IMR-90 (cell line): ENCODE results near the gene RNF149. TPM values are rescaled to one million over a fixed set of nuclear protein-coding genes. Genes with fewer than 3 reads are reported as not detected.

Source experiments
- ATAC-seq: fragments of 200-7000 bp; cut with Tn5 transposase; 2 replicates; pipeline ENCODE4 v1.9.1; 2020; ENCODE audit warnings: low read depth, mild to moderate bottlenecking, moderate library complexity
- BruUV-seq: library from RNA; stranded (reverse); fragments of 400-500 nt; replicated peaks from 2 replicates; lab custom pipeline; 2021; lab: Mats Ljungman, UMichigan
- CTCF ChIA-PET: fragments of 300-600 bp; formaldehyde crosslinking; extraction: SDS; loops from one replicate; lab custom pipeline; 2021; ENCODE audit warnings: antibody characterized with exemption; lab: Yijun Ruan, JAX
- POLR2A ChIA-PET: fragments of 300-600 bp; sonication (Branson Sonifier 250); formaldehyde crosslinking; loops from one replicate; lab custom pipeline; 2022; ENCODE audit warnings: antibody characterized with exemption; ENCODE audit not compliant: unreplicated experiment; lab: Charles Lee
- DNase-seq: peaks from one replicate; pipeline ENCODE4 v3.0.0; 2013
- H2AFZ ChIP-seq: replicated peaks from 2 replicates; pipeline ENCODE3; 2013; ENCODE audit warnings: low read length, mild to moderate bottlenecking; ENCODE audit not compliant: poor library complexity
- H2AK5ac ChIP-seq: 2 replicates; pipeline ENCODE4 v1.6.1; 2013; ENCODE audit warnings: low read depth, low read length, inconsistent platforms
- H2AK9ac ChIP-seq: replicated peaks from 2 replicates; pipeline ENCODE3; 2013; ENCODE audit warnings: mild to moderate bottlenecking, low read depth, low read length, moderate library complexity; ENCODE audit not compliant: poor library complexity
- H2BK120ac ChIP-seq: 2 replicates; pipeline ENCODE4 v1.6.1; 2013; ENCODE audit warnings: low read depth, low read length, inconsistent platforms
- H2BK15ac ChIP-seq: 3 replicates; pipeline ENCODE4 v1.6.1; 2013; ENCODE audit warnings: low read depth, low read length, inconsistent platforms
- H2BK20ac ChIP-seq: 2 replicates; pipeline ENCODE4 v1.6.1; 2013; ENCODE audit warnings: low read depth, mild to moderate bottlenecking, inconsistent platforms, low read length, moderate library complexity
- H2BK5ac ChIP-seq: 2 replicates; pipeline ENCODE4 v1.6.1; 2013; ENCODE audit warnings: mild to moderate bottlenecking, low read depth, low read length, inconsistent platforms; ENCODE audit not compliant: poor library complexity, severe bottlenecking
- H3K14ac ChIP-seq: replicated peaks from 2 replicates; pipeline ENCODE4 v1.6.1; 2013; ENCODE audit warnings: low read depth, low read length, inconsistent platforms
- H3K18ac ChIP-seq: 2 replicates; pipeline ENCODE4 v1.6.1; 2013; ENCODE audit warnings: low read depth, low read length, control low read depth
- H3K23ac ChIP-seq: 2 replicates; pipeline ENCODE4 v1.6.1; 2013; ENCODE audit warnings: low read depth, low read length, inconsistent platforms
- H3K27ac ChIP-seq: 2 replicates; pipeline ENCODE4 v1.5.1; 2013; ENCODE audit warnings: mild to moderate bottlenecking, control low read depth, low read length; ENCODE audit not compliant: insufficient read depth
- H3K27me3 ChIP-seq: 2 replicates; pipeline ENCODE4 v1.6.1; 2013; ENCODE audit warnings: low read length; ENCODE audit not compliant: control insufficient read depth, insufficient read depth
- H3K36me3 ChIP-seq: 2 replicates; pipeline ENCODE4 v1.6.1; 2013; ENCODE audit warnings: low read length, mixed read lengths; ENCODE audit not compliant: control insufficient read depth, insufficient read depth
- H3K4ac ChIP-seq: 2 replicates; pipeline ENCODE4 v1.6.1; 2013; ENCODE audit warnings: low read depth, low read length, inconsistent platforms
- H3K4me1 ChIP-seq: 2 replicates; pipeline ENCODE4 v1.6.1; 2013; ENCODE audit warnings: low read length, mixed read lengths; ENCODE audit not compliant: control insufficient read depth, insufficient read depth
- H3K4me2 ChIP-seq: 2 replicates; pipeline ENCODE4 v1.6.1; 2013; ENCODE audit warnings: low read depth, mild to moderate bottlenecking, control low read depth, low read length, moderate library complexity
- H3K4me3 ChIP-seq: 2 replicates; pipeline ENCODE4 v1.5.1; 2013; ENCODE audit warnings: low read depth, mild to moderate bottlenecking, control low read depth, low read length, moderate library complexity; ENCODE audit not compliant: insufficient read depth
- H3K56ac ChIP-seq: 2 replicates; pipeline ENCODE4 v1.6.1; 2013; ENCODE audit warnings: low read length, inconsistent platforms; ENCODE audit not compliant: insufficient read depth; ENCODE audit errors: extremely low read depth
- H3K79me1 ChIP-seq, 2 experiments: 2 replicates each; pipeline ENCODE4 v1.6.1; 2013; ENCODE audit warnings: low read length in 2 of 2, inconsistent platforms in 1 of 2, low read depth in 1 of 2
- H3K9ac ChIP-seq: 2 replicates; pipeline ENCODE4 v1.6.1; 2013; ENCODE audit warnings: low read depth, low read length, control low read depth
- H3K9me1 ChIP-seq: 2 replicates; pipeline ENCODE4 v1.6.1; 2013; ENCODE audit warnings: low read length, inconsistent platforms; ENCODE audit not compliant: insufficient read depth
- H3K9me3 ChIP-seq: 2 replicates; pipeline ENCODE4 v1.6.1; 2013; ENCODE audit warnings: low read length; ENCODE audit not compliant: control insufficient read depth, insufficient read depth
- H4K20me1 ChIP-seq: 2 replicates; pipeline ENCODE4 v1.6.1; 2013; ENCODE audit warnings: low read length, inconsistent platforms; ENCODE audit not compliant: insufficient read depth
- H4K5ac ChIP-seq: 2 replicates; pipeline ENCODE4 v1.6.1; 2013; ENCODE audit warnings: mild to moderate bottlenecking, low read depth, low read length, control low read depth
- H4K8ac ChIP-seq, 2 experiments: 2 replicates each; pipeline ENCODE4 v1.6.1; 2013; ENCODE audit warnings: low read depth in 2 of 2, low read length in 2 of 2, control low read depth in 1 of 2, inconsistent platforms in 1 of 2
- H4K91ac ChIP-seq: 2 replicates; pipeline ENCODE4 v1.6.1; 2013; ENCODE audit warnings: low read depth, low read length, inconsistent platforms; ENCODE audit not compliant: insufficient read depth
- BHLHE40 ChIP-seq: fragments of 150-350 bp; IDR thresholded peaks from 2 replicates; pipeline ENCODE4 v1.6.1; 2016; ENCODE audit warnings: mild to moderate bottlenecking, low read depth, low read length
- CEBPB ChIP-seq: IDR thresholded peaks from 2 replicates; pipeline ENCODE4 v1.6.1; 2012; ENCODE audit warnings: low read depth, low read length, improper control_type of control experiment
- CHD1 ChIP-seq: IDR thresholded peaks from 2 replicates; pipeline ENCODE4 v1.6.1; 2012; ENCODE audit warnings: low read depth, low read length, improper control_type of control experiment
- CTCF ChIP-seq: conservative IDR thresholded peaks from 2 replicates; pipeline ENCODE4 v1.5.1; 2012; ENCODE audit warnings: mild to moderate bottlenecking, low read depth, low read length, improper control_type of control experiment
- ELK1 ChIP-seq: fragments of 150-350 bp; IDR thresholded peaks from 2 replicates; pipeline ENCODE4 v1.6.1; 2016; ENCODE audit warnings: low read depth, mild to moderate bottlenecking, low read length, moderate library complexity, borderline replicate concordance
- FOS ChIP-seq: fragments of 150-350 bp; IDR thresholded peaks from 2 replicates; pipeline ENCODE4 v1.6.1; 2016; ENCODE audit warnings: low read depth, low read length
- MAFK ChIP-seq: IDR thresholded peaks from 2 replicates; pipeline ENCODE4 v1.6.1; 2012; ENCODE audit warnings: low read depth, low read length, improper control_type of control experiment
- MAZ ChIP-seq: IDR thresholded peaks from 2 replicates; pipeline ENCODE4 v1.6.1; 2012; ENCODE audit warnings: low read depth, mild to moderate bottlenecking, low read length, improper control_type of control experiment, moderate library complexity, borderline replicate concordance
- MXI1 ChIP-seq: IDR thresholded peaks from 2 replicates; pipeline ENCODE4 v1.6.1; 2012; ENCODE audit warnings: low read depth, mild to moderate bottlenecking, low read length, moderate library complexity, borderline replicate concordance
- NFE2L2 ChIP-seq: fragments of 150-350 bp; IDR thresholded peaks from 2 replicates; pipeline ENCODE4 v1.6.1; 2016; ENCODE audit warnings: low read depth, mild to moderate bottlenecking, low read length
- POLR2A ChIP-seq: IDR thresholded peaks from 2 replicates; pipeline ENCODE4 v1.6.1; 2012; ENCODE audit warnings: mild to moderate bottlenecking, low read depth, low read length
- RAD21 ChIP-seq: IDR thresholded peaks from 2 replicates; pipeline ENCODE4 v1.6.1; 2012; ENCODE audit warnings: low read length, improper control_type of control experiment
- RCOR1 ChIP-seq: IDR thresholded peaks from 2 replicates; pipeline ENCODE4 v1.6.1; 2012; ENCODE audit warnings: mild to moderate bottlenecking, low read length, improper control_type of control experiment; ENCODE audit not compliant: insufficient replicate concordance
- RFX5 ChIP-seq: IDR thresholded peaks from 2 replicates; pipeline ENCODE4 v1.8.0; 2012; ENCODE audit warnings: low read depth, mild to moderate bottlenecking, low read length, moderate library complexity
- SMC3 ChIP-seq: fragments of 150-350 bp; IDR thresholded peaks from 2 replicates; pipeline ENCODE4 v1.6.1; 2016; ENCODE audit warnings: low read depth, mild to moderate bottlenecking, antibody characterized with exemption, low read length, moderate library complexity
- USF2 ChIP-seq: fragments of 150-350 bp; IDR thresholded peaks from 2 replicates; pipeline ENCODE4 v1.6.1; 2017; ENCODE audit warnings: mild to moderate bottlenecking, antibody characterized with exemption, low read length, low read depth
- WGBS, 2 experiments: methylation state at CpG; one replicate each; pipeline versions ENCODE4 v1.1.5 to v1.1.7; 2013; ENCODE audit warnings: missing lambda C conversion rate in 2 of 2; ENCODE audit not compliant: insufficient read length in 1 of 2; ENCODE audit errors: extremely low coverage in 2 of 2; 5-methylcytosine and 5-hydroxymethylcytosine counted together
- dilution Hi-C: fragments of 300-500 bp; cut with HindIII; formaldehyde crosslinking; loops from one replicate; pipeline ENCODE4 v1.14.3; 2018; ENCODE audit warnings: low sequenced_read_pairs; ENCODE audit not compliant: unreplicated experiment
- in situ Hi-C: fragments of 300-500 bp; cut with MboI; formaldehyde crosslinking; loops from 3 replicates; pipeline ENCODE4 v1.14.3; 2019; ENCODE audit warnings: low sequenced_read_pairs, inconsistent platforms, mixed read lengths
- intact Hi-C: fragments of 100-400 bp; cut with micrococcal nuclease; formaldehyde crosslinking; loops from 2 replicates; pipeline ENCODE4 v1.10.0; 2022
- polyA plus RNA-seq, 3 experiments: library from polyadenylated mRNA; depleted of rRNA; stranded (reverse); fragments of >200 nt; gene quantifications; 2 replicates each; pipeline ENCODE4 v1.2.3, GENCODE V29; 2012; ENCODE audit warnings: low replicate concordance in 1 of 3
- total RNA-seq: library from RNA; depleted of rRNA; stranded (reverse); fragments of >200 nt; gene quantifications from 2 replicates; pipeline ENCODE4 v1.2.3, GENCODE V29; 2012

Gene RNF149
- total and polyA plus RNA-seq, 2 of the 4 experiments (the other 2 are of a cell fraction) = 14.5 to 18.6 TPM

GRCh38 chr2:101311696-101312017 lies 3.2 kb upstream of the RNF149 start:
- POLR2A ChIA-PET = no interaction called here

More at GRCh38 chr2:101311696-101312017, 3.2 kb upstream of the RNF149 start:
- no peak for ATAC-seq
- Histone ChIP-seq H4K8ac (no peak overlapping the region), H2BK5ac (no peak overlapping the region), H3K4me2 (no peak overlapping the region), H2BK120ac (no peak overlapping the region), H3K23ac (no peak overlapping the region), H2BK15ac (no peak overlapping the region), H2AK9ac (no peak overlapping the region), H2AFZ (no peak overlapping the region), H2BK20ac (no peak overlapping the region), H3K9me1 (peaks cover 4% of the 10 kb centered on the region; the same call in 1 of the 2 replicates), H3K9me3 (no peaks in the 10 kb centered on the region), H2AK5ac (no peak overlapping the region), H3K9ac (no peak overlapping the region), H3K27me3 (peaks cover 3% of the 10 kb centered on the region; the same call in 1 of the 2 replicates), H3K14ac (no peak overlapping the region), H3K4me3 (no peak overlapping the region), H4K5ac (no peak overlapping the region), H3K27ac (no peak overlapping the region), H3K36me3 (no peaks in the 10 kb centered on the region), H4K91ac (no peak overlapping the region), H3K56ac (no peak overlapping the region), H3K4me1 (peaks cover 4% of the 10 kb centered on the region; the same call in 1 of the 2 replicates), H4K20me1 (peaks cover 14% of the 10 kb centered on the region), H3K79me1 (peaks cover 6 to 19% of the 10 kb centered on the region in 2 experiments), H3K18ac (no peak overlapping the region), H3K4ac (no peak overlapping the region)
- WGBS, 2 experiments = no CpG with 5 or more reads among the region's 3 CpGs
- BruUV-seq = no TSS peak
- dilution Hi-C loops (no loop called here), in situ Hi-C loops (no loop called here), intact Hi-C loops (no loop called here)
- CTCF ChIA-PET = no interaction called here
- DNase-seq = no peak
- TF ChIP-seq NFE2L2 (no peak), CEBPB (no peak), FOS (no peak), RAD21 (no peak), CHD1 (no peak), MXI1 (no peak), CTCF (no peak), USF2 (no peak), ELK1 (no peak), MAFK (no peak), POLR2A (no peak), BHLHE40 (no peak), RFX5 (no peak), SMC3 (no peak), RCOR1 (no peak), MAZ (no peak)
